HG02610 (cell line): ENCODE results near the gene SYT13.
"Not testable (repeated sequence)": the region's sequence is repeated elsewhere in the genome, so short reads cannot be mapped to it uniquely, and the experiment has no call there.

Experiments
- ATAC-seq: cut with Tn5 transposase; IDR thresholded peaks from one replicate; pipeline ENCODE4 v1.9.1; 2021; ENCODE audit warnings: mild to moderate bottlenecking, moderate library complexity; ENCODE audit not compliant: unreplicated experiment

SYT13 gene

GRCh38 chr11:45250035-45250718, 36.0 kb downstream of the SYT13 start:
- no peak for ATAC-seq

DNA sequence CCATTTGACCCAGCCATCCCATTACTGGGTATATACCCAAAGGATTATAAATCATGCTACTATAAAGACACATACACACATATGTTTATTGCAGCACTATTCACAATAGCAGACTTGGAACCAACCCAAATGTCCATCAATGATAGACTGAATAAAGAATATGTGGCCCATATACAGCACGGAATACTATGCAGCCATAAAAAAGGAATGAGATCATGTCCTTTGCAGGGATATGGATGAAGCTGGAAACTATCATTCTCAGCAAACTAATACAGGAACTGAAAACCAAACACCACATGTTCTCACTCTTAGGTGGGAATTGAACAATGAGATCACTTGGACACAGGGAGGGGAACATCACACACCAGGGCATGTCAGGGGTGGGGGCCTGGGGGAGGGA, 36.8 kb downstream of the SYT13 start:
- not testable (repeated sequence) for ATAC-seq

GRCh38 chr11:45248501-45249011, 37.6 kb downstream of the SYT13 start:
- no peak for ATAC-seq

DNA sequence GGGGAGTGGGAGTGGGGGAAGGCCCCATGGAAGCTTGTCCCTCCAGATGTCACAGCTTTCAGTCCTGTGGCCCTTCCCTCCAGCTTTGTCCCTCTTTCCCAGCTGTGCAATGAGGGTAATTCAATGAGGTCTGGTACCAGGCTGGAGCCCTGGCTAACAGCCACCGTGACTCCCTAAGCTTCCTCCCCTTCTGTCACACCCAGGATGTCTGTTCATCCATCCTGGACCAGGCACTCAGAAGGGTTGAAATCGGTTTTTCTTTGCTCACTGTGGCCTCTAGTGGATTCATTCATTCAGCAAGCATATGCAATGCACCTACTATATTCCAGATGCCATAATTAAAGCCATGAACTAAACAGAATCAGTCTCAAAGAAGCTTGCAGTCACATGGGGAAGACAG, 38.7 kb downstream of the SYT13 start:
- ATAC-seq = no peak

- no peak for ATAC-seq
Measured at GRCh38 chr11:45246241-45246640, 39.9 kb downstream of the SYT13 start.

DNA sequence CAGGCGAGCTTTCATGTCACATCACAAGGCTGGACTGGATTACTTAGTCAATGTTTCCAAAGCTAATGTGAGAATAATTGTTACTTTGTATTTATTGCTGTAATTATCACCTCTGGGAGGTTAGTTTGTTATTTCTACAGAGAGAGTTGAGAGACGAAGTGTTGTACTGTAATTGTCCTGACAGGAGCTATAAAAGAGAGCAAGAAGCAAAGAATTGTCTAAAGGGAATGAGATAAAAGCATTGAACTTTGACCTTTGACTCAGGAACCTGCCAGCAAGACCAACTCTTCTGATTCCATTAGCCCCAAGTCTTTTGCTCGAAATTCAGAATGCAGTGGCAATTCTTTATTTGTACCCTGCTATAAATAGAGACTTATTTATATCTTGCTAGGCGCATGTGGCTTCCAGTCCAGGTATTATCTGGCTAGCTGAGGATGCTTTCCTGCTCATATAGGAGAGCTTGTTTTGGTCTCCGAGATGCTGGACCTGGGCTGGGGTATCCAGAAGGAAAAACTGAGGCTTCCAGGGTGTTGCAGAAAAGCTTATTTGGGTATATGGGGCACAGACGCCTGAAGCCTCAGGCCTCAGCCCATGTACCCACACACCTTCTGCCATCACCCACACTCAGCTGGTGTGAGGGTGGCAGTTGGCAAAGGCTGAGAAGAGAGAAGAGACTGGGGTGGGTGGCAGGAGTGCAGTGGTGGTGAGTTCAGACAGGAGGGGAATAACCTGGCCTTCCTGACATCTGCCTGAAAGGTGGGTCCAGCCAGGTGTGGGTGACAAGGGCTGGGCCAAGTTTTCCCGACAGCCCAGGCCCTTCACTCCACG, 40.7 kb downstream of the SYT13 start:
- no peak for ATAC-seq

DNA sequence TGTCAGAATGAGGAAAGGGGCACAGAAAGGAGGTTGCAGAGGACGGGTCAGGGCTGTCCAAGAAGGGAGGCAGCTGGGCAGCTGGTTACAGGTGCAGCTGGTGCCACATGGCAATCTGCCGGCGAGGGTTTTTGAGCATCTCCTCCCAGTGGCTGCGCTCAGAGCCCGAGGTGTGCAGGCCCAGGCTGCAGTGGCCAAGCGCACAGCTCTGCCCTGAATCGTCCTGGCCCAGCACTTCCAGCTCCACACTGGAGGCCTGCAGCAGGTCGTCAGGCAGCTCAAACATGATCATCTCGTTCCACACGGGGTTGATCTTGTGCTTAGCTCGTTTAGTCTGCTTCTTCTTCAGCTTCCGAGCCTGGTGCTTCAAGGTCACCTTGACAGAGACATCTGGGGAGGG, 42.2 kb downstream of the SYT13 start:
- ATAC-seq = no peak

DNA sequence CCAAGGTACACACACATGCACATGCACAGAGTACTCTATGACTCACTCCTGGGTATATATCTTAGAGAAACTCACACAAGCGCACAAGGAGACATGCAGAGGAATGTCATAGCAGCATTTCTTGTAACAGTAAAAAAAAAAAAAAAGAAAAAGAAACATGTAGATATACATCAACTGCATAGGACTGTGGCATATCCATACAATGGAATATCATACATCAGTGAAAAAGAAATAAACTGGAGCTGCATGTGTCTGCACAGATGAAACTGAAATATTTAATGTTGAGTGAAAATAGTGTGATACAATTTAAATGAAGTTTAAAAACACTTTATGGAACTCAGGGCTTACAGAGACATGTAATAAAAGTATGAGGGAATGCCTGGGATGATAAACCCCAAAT, 46.4 kb downstream of the SYT13 start:
- no peak for ATAC-seq

DNA sequence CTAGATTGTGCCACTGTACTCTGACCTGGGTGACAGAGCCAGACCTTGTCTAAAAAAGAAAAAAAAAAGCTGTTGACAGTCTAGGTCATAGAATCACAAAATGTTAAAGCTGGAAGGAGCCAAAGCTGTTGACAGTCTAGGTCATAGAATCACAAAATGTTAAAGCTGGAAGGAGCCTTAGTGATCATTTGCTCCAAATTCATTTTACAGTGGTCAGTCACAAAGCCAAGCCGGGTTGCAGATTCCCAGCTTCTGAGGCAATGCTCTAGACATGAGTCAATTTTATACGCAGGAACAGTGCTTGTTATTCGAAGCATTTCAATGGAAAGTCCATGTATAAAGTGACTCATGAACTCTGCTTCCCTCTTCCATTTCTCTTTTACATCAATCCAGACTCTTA, 47.4 kb downstream of the SYT13 start:
- ATAC-seq = no peak

- no peak for ATAC-seq
Measured at GRCh38 chr11:45237711-45238315, 48.3 kb downstream of the SYT13 start.

DNA sequence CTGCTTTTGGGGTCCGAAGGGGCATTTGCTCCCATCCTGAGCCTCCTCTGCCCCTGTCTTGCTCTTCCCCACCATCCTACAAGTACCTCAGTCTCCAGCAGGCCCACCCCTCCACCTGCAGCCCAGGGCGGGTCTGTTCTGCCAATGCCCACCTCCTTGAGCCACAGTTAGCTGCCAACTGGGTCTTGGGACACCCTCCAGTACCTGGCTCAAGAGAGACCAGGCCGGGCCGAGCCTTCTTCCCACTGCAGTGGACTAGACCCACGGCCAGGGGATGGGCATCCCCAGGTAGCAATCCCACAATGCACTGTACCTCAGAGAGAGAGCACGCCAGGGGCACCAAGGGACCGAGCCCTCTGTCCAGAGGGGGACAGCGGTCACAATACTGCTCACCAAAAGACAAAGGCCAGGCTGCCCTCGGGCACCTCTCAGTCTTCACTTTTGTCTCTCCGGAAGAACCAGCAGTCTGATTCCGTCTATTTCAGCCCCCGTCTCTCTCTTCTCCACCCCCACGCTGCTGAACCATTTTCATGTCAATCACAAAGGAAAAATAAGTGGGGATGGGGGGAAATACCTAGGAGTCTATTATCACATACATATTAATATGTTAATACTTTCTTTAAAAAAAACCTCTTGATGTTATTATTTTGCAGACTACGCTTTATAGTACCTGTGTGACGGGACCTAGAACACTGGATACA, 51.7 kb downstream of the SYT13 start:
- no peak for ATAC-seq

- ATAC-seq = no peak
Measured at GRCh38 chr11:45233804-45234170, 52.4 kb downstream of the SYT13 start.

DNA sequence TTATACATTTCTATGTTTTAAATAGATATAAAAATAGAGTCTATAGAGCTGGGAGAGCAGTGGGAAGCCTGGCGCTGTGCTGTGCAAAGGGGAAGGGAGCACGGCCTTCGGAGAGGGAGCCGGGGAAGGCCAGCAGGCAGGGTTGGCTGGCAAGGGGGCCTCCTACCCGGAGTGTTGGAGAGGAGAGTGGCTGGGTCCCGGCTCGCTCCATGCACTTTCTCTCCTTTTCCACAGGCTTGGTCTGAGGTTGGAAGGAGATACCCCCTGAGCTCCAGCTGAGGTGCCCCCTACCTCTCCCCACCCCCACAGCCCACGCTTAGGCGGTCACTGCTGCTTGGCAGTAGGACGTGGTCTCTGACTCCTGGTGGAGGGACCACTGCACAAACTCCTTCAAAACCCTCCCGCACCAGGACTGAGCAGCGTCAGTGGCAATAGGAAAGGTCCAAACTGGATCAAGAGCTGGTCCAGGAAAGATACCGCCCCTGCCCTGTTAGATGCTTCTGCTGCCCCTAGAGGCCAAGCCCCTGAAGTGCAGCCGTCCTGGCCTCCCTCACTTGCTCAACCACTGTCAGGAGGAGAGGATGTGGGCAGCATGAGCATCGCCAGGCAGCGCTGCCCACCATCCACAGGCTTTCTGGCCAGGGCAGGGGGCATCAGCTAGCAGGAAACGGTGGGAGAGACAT, 52.9 kb downstream of the SYT13 start:
- ATAC-seq = no peak

GRCh38 chr11:45232341-45233080, 53.6 kb downstream of the SYT13 start:
- no peak for ATAC-seq

DNA sequence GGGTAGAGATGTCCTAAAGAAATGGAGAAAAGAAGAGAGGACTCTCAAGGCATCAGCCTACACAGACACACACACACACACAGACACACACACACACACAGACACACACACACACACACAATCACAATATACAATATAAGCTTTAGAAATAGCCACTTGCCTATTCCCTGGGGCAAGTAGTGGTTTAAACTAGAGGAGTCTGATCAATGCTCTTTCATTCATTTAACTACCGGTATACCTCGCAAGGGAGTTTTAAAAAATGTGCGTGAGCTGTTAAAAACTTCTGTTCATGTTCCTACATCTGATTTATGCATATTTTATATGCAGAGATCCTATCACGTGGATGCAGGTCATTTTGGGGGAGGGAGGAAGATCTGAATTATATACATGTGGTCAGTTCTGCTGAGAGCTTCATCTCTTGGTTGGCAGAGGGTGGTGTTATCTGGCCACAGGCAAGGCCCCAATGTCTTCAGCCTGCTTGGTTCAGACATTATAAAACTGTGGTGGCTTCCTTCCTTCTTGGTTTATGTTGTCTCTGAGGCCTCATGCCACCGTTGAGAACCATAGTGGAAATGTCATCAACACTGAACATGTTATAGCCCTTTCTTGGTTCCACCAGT, 56.6 kb downstream of the SYT13 start:
- ATAC-seq = no peak

DNA sequence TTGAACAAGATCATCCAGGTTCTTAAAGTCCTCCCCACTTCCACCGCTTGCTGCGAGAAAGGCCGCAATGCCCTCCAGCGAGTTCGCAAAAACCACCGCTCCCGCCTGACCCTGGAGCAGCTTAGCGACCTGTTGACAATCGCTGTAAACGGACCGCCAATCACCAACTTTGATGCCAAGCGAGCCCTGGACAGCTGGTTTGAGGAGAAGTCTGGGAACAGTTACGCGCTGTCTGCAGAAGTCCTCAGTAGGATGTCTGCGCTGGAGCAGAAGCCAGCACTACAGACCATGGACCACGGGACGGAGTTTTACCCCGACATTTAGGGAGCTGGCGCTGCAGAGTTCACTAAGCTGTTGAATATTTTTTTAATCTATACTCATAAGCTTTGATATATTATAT, 58.3 kb downstream of the SYT13 start:
- no peak for ATAC-seq

DNA sequence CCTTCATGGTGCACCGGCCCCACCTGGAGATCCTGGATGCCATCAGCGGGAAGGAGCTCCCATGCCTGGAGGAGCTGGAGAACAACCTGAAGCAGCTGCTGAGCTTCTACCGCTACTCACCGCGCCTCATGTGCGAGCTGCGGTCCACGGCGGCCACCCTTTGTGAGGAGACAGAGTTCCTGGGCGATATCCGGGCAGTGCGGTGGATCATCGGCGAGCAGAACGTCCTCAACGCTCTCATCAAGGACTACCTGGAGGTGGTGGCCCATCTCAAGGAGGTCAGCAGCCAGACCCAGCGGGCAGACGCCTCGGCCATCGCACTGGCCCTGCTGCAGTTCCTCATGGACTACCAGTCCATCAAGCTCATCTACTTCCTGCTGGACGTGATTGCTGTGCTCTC, 59.2 kb downstream of the SYT13 start:
- ATAC-seq = no peak

- ATAC-seq = no peak
Measured at GRCh38 chr11:45225961-45226871, 59.9 kb downstream of the SYT13 start.

DNA sequence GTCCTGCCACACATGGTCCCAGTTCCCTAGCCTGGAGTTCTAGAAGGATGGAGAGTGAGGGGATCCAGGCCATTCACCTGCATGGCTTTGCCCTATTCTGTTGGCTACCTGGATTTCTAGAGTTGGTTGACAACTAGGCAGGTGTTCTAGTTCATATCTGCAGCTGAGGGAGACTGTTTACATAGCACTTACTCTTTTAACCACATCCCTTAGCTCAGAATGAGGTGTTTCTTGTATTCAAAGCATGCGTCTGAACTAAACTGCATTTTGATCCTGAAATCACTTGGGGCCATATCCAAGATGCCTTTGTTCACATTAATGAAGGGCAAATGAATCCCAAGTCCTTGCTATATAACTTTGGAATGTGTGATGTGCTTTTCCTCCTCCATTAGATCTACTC, 60.9 kb downstream of the SYT13 start:
- ATAC-seq = no peak
